ENCODE measurements around the gene PTPN23.
"Not testable (repeated sequence)": the region's sequence is repeated elsewhere in the genome, so short reads cannot be mapped to it uniquely, and the experiment has no call there.

Gene PTPN23

DNA sequence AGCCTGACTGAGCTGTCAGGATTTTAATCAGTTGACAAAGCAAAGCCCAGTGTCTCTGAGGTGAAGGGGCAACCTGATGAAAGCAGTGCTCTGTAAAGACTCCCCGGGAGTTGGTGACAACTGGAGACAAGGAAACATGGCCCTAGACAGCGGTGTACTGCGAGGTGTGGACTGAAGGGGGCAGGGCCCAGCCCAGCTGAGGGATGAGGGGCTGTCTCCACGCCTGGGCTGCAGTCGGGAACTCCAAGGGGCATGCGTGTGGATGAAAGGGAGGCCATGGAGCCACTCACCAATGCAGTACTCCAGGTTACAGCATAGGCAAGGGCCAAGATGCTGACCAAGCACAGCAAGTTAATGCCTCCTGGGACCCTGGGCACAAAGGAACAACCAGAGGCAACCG is 49.8 kb downstream of the PTPN23 start:
- DNase-seq (ENCODE audit: low read depth in 1 of 2, low spot score in 1 of 2): no peak

DNA sequence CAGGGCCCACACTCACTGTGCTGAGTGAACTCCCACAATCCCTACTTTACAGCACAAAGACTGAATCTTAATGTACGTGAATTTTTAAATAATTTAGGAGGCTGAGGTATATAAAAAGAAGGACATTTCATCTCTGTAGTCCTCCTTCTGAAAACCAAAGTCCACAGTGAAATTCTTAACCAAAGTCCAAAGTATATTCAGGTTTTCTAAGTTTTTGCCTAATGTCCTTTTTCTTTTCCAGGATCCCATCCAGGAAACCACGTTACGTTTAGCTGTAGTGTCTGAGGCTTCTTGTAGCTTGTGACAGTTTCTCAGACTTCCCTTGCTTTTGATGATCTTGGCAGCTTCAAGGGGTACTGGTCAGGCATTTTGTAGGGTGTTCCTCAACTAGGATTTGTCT is 50.4 kb downstream of the PTPN23 start:
- no peak for TF ChIP-seq JUND (IDR thresholded peaks at IDR 0.05; ENCODE audit: low read depth)
- in situ Hi-C loops (cut with HindIII; ENCODE audit: low pct_unique_long_range_greater_than_20kb, low sequenced_read_pairs): no loop called here
- DNase-seq (ENCODE audit: low read depth in 1 of 2, low spot score in 1 of 2): no peak

More for the DNA sequence above, 49.8 kb downstream of the PTPN23 start:
- no peak for TF ChIP-seq JUND (IDR thresholded peaks at IDR 0.05; ENCODE audit: low read depth)
- in situ Hi-C loops (cut with HindIII; ENCODE audit: low pct_unique_long_range_greater_than_20kb, low sequenced_read_pairs): no loop called here

DNA sequence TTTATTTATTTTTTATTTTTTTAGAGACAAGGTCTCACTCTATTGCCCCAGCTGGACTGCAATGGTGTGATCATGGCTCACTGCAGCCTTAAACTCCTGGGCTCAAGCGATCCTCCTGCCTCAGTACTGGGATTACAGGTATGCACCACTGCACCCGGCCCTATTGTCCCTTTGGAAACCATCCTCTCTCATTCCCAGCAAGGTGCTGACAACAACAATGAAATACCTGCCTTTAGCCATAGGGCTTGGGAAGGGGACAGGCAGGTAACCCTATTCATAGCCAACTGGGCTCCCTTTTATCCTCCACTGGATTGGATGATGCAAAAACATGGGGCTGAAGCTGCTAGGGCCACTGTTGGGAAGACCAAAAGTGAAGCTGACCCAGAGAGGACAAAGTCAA is 51.9 kb downstream of the PTPN23 start:
- TF ChIP-seq JUND (IDR thresholded peaks at IDR 0.05; ENCODE audit: low read depth): no peak
- DNase-seq (ENCODE audit: low read depth in 1 of 2, low spot score in 1 of 2): no peak
- in situ Hi-C loops (cut with HindIII; ENCODE audit: low pct_unique_long_range_greater_than_20kb, low sequenced_read_pairs): no loop called here

DNA sequence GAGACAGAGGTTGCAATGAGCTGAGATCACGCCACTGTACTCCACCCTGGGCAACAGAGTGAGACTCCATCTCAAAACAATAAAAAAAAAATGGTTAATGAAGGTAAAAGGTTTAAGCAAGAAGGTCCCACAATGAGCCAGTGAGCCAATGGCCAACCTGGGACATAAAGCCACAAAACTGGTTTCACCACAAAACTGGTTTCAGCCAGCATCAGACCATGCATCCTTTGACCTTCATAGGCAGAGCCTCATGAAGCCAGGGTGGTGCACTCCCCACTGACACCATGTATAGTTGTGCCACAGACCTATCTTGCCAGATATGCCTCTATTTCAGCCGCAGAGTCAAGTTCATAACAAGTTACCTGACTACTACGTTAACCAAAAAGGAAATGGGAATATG is 53.0 kb downstream of the PTPN23 start:
- in situ Hi-C loops (cut with HindIII; ENCODE audit: low pct_unique_long_range_greater_than_20kb, low sequenced_read_pairs): no loop called here
- no peak for TF ChIP-seq JUND (IDR thresholded peaks at IDR 0.05; ENCODE audit: low read depth)
- peak in 1 of 2 experiments; percentile 60 for DNase-seq (ENCODE audit: low read depth in 1 of 2, low spot score in 1 of 2)

DNA sequence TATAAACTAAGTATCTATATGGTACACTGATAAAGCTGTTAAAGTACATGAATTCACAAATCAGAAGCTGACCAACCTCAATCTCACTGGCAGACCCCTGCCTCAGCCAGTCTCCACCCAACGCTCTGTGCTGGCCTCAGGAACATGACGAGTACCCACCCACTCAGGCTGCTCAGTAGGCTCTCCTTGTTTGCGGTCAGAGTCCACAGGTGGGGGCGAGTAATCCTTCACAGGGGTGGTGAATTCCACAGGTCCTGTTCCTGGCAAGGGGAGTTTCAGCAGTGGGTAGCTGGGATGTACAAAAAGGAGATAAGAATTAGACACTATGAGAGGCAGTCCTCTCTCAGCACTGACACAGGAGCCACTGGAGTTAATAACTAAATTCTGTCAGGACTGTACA is 54.0 kb downstream of the PTPN23 start:
- in situ Hi-C loops (cut with HindIII; ENCODE audit: low pct_unique_long_range_greater_than_20kb, low sequenced_read_pairs): no loop called here
- no peak for DNase-seq (ENCODE audit: low read depth in 1 of 2, low spot score in 1 of 2)
- TF ChIP-seq JUND (IDR thresholded peaks at IDR 0.05; ENCODE audit: low read depth): no peak

DNA sequence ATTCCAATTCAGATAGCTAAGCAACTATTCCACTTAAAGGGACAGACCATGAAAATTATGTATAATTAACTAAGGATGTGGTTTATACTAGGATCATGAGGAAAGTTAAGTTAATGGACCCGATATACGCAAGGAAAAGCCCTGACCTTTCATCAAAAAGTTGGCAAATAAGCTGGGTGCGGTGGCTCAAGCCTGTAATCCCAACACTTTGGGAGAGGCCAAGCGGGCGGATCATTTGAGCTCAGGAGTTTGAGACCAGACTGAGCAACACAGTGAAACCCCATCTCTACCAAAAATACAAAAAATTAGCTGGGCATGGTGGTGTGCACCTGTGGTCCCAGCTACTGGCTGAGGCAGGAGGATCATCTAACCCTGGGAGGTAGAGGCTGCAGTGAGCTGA is 55.4 kb downstream of the PTPN23 start:
- DNase-seq (ENCODE audit: low read depth in 1 of 2, low spot score in 1 of 2): no peak
- in situ Hi-C loops (cut with HindIII; ENCODE audit: low pct_unique_long_range_greater_than_20kb, low sequenced_read_pairs): no loop called here
- no peak for TF ChIP-seq JUND (IDR thresholded peaks at IDR 0.05; ENCODE audit: low read depth)

DNA sequence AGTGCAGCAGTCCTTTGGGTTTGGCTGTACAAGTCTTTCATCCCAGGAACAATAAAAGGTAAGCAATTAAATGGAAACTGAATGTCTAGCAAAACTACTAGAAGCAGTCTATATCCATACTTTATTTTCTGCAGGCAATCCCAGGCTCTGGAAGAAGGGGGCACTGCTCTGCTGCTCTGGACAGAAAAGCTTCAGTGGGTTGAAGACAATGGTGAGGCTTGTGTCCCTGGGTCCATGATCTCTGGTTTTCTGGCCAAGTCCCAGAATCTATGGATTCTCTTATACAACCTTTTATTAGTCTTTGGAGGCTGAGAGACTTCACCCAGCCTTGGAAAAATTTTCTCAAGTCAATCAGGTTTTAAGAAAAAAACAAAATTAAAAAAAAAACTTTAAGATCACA is 59.3 kb downstream of the PTPN23 start:
- TF ChIP-seq JUND (IDR thresholded peaks at IDR 0.05; ENCODE audit: low read depth): no peak
- in situ Hi-C loops (cut with HindIII; ENCODE audit: low pct_unique_long_range_greater_than_20kb, low sequenced_read_pairs): no loop called here
- DNase-seq (ENCODE audit: low read depth in 1 of 2, low spot score in 1 of 2): peak in 1 of 2 experiments; percentile 48

DNA sequence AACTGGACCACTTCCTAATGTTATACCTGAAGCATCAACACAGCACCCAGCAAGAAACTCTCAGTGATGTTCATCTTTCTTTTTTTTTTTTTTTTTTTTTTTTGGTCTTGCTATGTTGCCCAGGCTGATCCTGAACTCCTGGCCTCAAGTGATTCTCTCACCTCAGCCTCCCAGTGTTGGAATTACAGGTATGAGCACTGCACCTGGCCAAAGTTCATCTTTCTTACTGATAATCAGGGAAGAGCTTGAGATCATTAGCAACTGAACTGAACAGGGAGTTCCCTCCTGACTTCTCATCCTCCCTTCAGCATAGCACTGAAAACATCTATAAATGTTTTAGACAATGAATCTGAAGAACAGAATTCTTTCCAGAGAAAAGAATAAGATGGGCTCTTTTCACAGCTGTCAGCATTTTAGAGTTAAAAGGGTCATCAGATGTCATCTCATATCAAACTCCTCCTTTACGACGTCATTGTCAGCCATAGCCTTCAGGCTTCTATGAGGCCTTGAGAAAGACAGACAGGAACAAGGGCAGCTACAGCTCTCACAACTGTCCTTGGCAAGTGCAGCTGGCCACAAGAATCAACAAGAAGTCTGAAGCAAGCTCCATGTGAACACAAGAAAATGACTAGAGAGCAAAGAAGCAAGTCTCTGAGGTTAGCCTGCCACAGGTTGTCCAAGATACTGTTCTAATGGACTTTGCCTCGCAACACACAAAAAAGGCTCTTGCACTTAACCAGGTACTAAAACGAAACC is 61.2 kb downstream of the PTPN23 start:
- in situ Hi-C loops (cut with HindIII; ENCODE audit: low pct_unique_long_range_greater_than_20kb, low sequenced_read_pairs): no loop called here
- DNase-seq (ENCODE audit: low read depth in 1 of 2, low spot score in 1 of 2): no peak
- no peak for TF ChIP-seq JUND (IDR thresholded peaks at IDR 0.05; ENCODE audit: low read depth)

DNA sequence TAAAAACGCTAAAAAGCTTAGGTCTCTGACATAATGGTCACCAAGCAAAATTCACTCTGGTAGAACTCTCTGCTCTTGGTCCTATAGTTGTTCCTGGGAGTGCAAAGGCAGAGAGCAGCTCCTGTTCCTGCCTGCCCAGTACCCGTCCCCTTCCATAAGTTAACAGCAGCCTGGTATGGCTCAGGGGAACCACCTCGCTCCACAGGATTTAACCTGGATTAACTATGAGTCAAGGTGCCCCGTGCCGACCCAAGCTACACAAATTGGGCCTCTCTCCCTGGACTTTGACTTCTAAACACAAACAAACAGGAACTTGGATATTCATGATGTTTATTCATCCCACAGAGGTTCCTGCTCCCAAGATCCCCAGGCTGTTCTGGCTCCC is 62.8 kb downstream of the PTPN23 start:
- no peak for TF ChIP-seq JUND (IDR thresholded peaks at IDR 0.05; ENCODE audit: low read depth)
- DNase-seq (ENCODE audit: low read depth in 1 of 2, low spot score in 1 of 2): peak in 1 of 2 experiments; percentile 84
- in situ Hi-C loops (cut with HindIII; ENCODE audit: low pct_unique_long_range_greater_than_20kb, low sequenced_read_pairs): no loop called here

DNA sequence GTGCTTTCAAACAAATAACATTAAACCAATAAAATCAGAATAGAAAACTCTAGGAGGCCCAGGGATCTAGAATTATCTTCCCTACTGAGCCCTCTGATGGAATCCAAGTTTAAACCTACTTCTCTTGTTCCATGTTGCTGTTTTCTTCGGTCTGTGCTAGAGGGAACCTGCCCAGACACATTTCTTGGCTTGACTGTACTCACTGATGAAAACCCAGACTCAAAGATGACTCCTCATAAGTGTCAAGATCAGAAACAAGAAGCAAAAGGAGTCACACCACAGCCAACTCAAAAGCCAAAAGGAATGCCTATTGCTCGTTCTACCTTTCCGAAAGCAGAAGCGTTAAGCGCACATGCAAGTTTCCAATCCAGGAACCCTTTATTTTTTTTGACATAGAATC is 63.3 kb downstream of the PTPN23 start:
- DNase-seq (ENCODE audit: low read depth in 1 of 2, low spot score in 1 of 2): peak in 1 of 2 experiments; percentile 35
- in situ Hi-C loops (cut with HindIII; ENCODE audit: low pct_unique_long_range_greater_than_20kb, low sequenced_read_pairs): no loop called here
- no peak for TF ChIP-seq JUND (IDR thresholded peaks at IDR 0.05; ENCODE audit: low read depth)

DNA sequence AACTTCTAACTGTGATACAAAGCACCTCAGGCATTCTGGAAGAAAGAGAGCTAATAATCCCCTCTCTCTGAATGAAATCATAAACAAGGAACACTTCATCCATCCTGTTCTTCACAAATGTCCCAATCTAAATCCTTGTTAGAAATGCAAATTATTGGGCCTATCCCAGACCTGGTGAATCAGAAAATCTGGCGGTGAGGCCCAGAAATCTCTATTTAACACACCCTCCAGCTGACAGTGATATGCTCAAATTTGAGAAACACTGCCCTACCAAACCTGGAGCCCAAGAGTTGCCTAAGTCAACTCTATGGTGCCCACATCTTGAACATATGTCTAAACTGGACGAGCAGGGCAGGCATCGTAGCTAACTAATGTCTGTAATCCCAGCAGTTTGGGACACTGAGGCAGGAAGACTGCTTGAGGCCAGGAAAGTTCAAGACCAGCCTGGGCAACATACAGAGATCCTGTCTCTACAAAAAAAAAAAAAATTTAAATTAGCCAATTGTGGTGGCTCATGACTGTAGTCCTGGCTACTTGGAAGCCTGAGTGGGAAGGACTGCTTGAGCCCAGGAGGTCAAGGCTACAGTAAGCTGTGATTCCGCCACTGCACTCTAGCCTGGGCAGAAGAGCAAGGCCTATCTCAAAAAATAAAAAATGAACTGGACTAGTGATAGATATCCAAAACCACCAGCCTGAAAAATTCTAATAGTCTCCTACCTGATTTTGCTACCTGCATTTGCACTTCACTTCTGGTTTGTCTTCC is 71.8 kb downstream of the PTPN23 start:
- no peak for DNase-seq (ENCODE audit: low read depth in 1 of 2, low spot score in 1 of 2)
- in situ Hi-C loops (cut with HindIII; ENCODE audit: low pct_unique_long_range_greater_than_20kb, low sequenced_read_pairs): no loop called here
- TF ChIP-seq JUND (IDR thresholded peaks at IDR 0.05; ENCODE audit: low read depth): no peak

DNA sequence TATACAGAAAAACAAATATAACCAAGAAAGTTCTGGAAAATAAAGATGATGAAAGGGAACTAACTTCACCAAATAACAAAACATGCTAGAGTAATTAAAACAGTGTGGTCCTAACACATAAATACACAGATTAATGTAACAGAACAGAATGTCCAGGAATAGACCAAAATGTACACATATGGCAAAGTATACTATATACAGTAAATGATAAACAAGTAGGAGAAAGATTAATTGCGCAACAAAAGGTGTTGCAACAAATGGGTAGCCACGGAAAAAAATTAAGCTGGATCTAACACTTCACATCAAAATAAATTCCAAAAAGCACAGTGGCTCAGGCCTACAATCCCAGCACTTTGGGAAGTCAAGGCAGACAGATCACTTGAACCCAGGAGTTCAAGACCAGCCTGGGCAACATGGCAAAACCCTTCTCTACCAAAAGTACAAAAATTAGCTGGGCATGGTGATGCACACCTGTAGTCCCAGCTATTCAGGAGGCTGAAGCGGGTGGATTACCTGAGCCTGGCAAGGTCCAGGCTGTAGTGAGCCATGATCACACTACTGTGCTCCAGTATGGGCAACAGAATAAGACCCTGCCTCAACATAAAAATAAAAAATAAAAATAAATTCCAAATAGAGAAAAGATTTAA is 75.1 kb downstream of the PTPN23 start:
- no peak for DNase-seq (ENCODE audit: low read depth in 1 of 2, low spot score in 1 of 2)
- TF ChIP-seq JUND (IDR thresholded peaks at IDR 0.05; ENCODE audit: low read depth): no peak
- in situ Hi-C loops (cut with HindIII; ENCODE audit: low pct_unique_long_range_greater_than_20kb, low sequenced_read_pairs): no loop called here

DNA sequence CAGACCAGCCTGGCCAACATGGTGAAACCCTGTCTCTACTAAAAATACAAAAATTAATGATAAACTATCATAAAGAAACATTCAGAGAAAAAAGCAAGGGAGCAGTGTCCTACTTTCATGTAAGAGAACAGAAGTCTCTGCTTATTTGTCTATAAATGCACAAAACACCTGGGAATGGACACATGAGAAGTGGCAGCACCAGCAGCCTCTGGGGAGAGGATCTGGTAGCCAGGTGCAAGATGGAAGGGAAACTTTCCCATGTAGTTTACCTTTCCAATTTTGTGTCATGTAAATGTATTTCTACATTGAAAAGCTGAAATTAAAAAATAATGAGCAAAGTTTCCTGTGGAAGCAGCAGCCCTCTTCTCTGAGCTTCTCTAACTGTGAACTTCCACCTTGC is 76.2 kb downstream of the PTPN23 start:
- TF ChIP-seq JUND (IDR thresholded peaks at IDR 0.05; ENCODE audit: low read depth): no peak
- in situ Hi-C loops (cut with HindIII; ENCODE audit: low pct_unique_long_range_greater_than_20kb, low sequenced_read_pairs): no loop called here
- DNase-seq (ENCODE audit: low read depth in 1 of 2, low spot score in 1 of 2): no peak

DNA sequence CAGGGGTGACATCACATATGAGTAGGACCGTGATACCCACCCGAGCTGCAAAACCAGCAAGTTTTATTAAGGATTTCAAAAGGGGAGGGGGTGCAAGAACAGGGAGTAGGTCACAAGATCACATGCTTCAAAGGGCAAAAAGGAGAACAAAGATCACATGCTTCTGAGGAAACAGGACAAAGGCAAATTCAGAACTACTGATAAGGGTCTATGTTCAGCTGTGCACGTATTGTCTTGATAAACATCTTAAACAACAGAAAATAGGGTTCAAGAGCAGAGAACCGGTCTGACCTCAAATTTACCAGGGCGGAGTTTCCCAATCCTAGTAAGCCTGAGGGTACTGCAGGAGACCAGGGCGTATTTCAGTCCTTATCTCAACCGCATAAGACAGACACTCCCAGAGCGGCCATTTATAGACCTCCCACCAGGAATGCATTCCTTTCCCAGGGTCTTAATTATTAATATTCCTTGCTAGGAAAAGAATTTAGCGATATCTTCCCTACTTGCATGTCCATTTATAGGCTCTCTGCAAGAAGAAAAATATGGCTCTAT is 78.8 kb downstream of the PTPN23 start:
- in situ Hi-C loops (cut with HindIII; ENCODE audit: low pct_unique_long_range_greater_than_20kb, low sequenced_read_pairs); DNase-seq (ENCODE audit: low read depth in 1 of 2, low spot score in 1 of 2): not testable (repeated sequence)

All from T47D (cell line).